ENCODE results near the gene CCNK. TPM values are rescaled to one million over a fixed set of nuclear protein-coding genes. Genes with fewer than 3 reads are reported as not detected.
A peak's percentile ranks its signal among the peaks of the same experiment; 100 is the strongest.

The CCNK gene
- total RNA-seq, 3 donors from 2014 or later = 23.0 to 29.0 (median 23.9) TPM

- H3K27me3 ChIP-seq = no peaks in the 10 kb centered on the region
- H3K9me3 ChIP-seq = no peaks in the 10 kb centered on the region
- no peak for TF ChIP-seq POLR2AphosphoS5 (IDR thresholded peaks at IDR 0.05)
- TF ChIP-seq POLR2A (IDR thresholded peaks at IDR 0.05) = no peak
- TF ChIP-seq CTCF (IDR thresholded peaks at IDR 0.05) = no peak
- no peak for DNase-seq (ENCODE audit: low spot score in 2 of 2)
- H3K4me1 ChIP-seq = peaks cover 0 to 3% of the 10 kb centered on the region in 2 donors
- H3K36me3 ChIP-seq = no peaks in the 10 kb centered on the region
- H3K4me3 ChIP-seq = no peak overlapping the region
- peak overlapping the region; percentile 62 to 75 for H3K27ac ChIP-seq
- intact Hi-C loops (cut with DNase I; ENCODE audit: low total_unique reads) = no loop called here
Measured at GRCh38 chr14:99512110-99512449, 30.9 kb downstream of the CCNK start.

GRCh38 chr14:99512571-99513182 is 31.5 kb downstream of the CCNK start:
- no peaks in the 10 kb centered on the region for H3K36me3 ChIP-seq
- H3K27me3 ChIP-seq = no peaks in the 10 kb centered on the region
- peak overlapping the region in 1 of 2 donors; percentile 62 for H3K27ac ChIP-seq
- peak in 1 of 2 donors; percentile 35 for DNase-seq (ENCODE audit: low spot score in 2 of 2)
- no peak overlapping the region for H3K4me3 ChIP-seq
- no peaks in the 10 kb centered on the region for H3K9me3 ChIP-seq
- TF ChIP-seq CTCF (IDR thresholded peaks at IDR 0.05) = no peak
- intact Hi-C loops (cut with DNase I; ENCODE audit: low total_unique reads) = no loop called here
- H3K4me1 ChIP-seq = peaks cover 0 to 3% of the 10 kb centered on the region in 2 donors

- peak in 1 of 2 donors; percentile 47 for DNase-seq (ENCODE audit: low spot score in 2 of 2)
- Histone ChIP-seq H3K4me1 (peaks cover 0 to 3% of the 10 kb centered on the region in 2 donors), H3K27me3 (no peaks in the 10 kb centered on the region), H3K27ac (no peak overlapping the region), H3K4me3 (no peak overlapping the region), H3K9me3 (no peaks in the 10 kb centered on the region), H3K36me3 (no peaks in the 10 kb centered on the region)
- no peak for TF ChIP-seq POLR2AphosphoS5 (IDR thresholded peaks at IDR 0.05)
- TF ChIP-seq CTCF (IDR thresholded peaks at IDR 0.05) = no peak
- no peak for TF ChIP-seq POLR2A (IDR thresholded peaks at IDR 0.05)
- intact Hi-C loops (cut with DNase I; ENCODE audit: low total_unique reads) = no loop called here
Measured at GRCh38 chr14:99513183-99513694, 32.0 kb downstream of the CCNK start.

- Histone ChIP-seq H3K4me3 (no peak overlapping the region), H3K4me1 (peaks cover 0 to 3% of the 10 kb centered on the region in 2 donors), H3K9me3 (no peaks in the 10 kb centered on the region), H3K27me3 (no peaks in the 10 kb centered on the region), H3K36me3 (no peaks in the 10 kb centered on the region), H3K27ac (no peak overlapping the region)
- intact Hi-C loops (cut with DNase I; ENCODE audit: low total_unique reads) = no loop called here
- TF ChIP-seq CTCF (IDR thresholded peaks at IDR 0.05) (no peak), POLR2AphosphoS5 (IDR thresholded peaks at IDR 0.05) (no peak), POLR2A (IDR thresholded peaks at IDR 0.05) (no peak)
- DNase-seq (ENCODE audit: low spot score in 2 of 2) = peak in 1 of 2 donors; percentile 41
Measured at GRCh38 chr14:99513946-99514551, 32.8 kb downstream of the CCNK start.

GRCh38 chr14:99514552-99515300 is 33.5 kb downstream of the CCNK start:
- no peak overlapping the region for H3K4me3 ChIP-seq
- H3K36me3 ChIP-seq = no peaks in the 10 kb centered on the region
- no peaks in the 10 kb centered on the region for H3K9me3 ChIP-seq
- H3K27me3 ChIP-seq = no peaks in the 10 kb centered on the region
- DNase-seq (ENCODE audit: low spot score in 2 of 2) = peak in 1 of 2 donors; percentile 40
- TF ChIP-seq POLR2AphosphoS5 (IDR thresholded peaks at IDR 0.05) = no peak
- TF ChIP-seq CTCF (IDR thresholded peaks at IDR 0.05) = no peak
- TF ChIP-seq POLR2A (IDR thresholded peaks at IDR 0.05) = no peak
- H3K27ac ChIP-seq = no peak overlapping the region
- H3K4me1 ChIP-seq = peaks cover 0 to 3% of the 10 kb centered on the region in 2 donors
- intact Hi-C loops (cut with DNase I; ENCODE audit: low total_unique reads) = no loop called here
